GM12878 (cell line): ENCODE measurements around the gene RBMS3. TPM values are rescaled to one million over a fixed set of nuclear protein-coding genes. Genes with fewer than 3 reads are reported as not detected.
A peak's percentile ranks its signal among the peaks of the same experiment; 100 is the strongest.

Experiments used
- ATAC-seq: fragments of 200-7000 bp; cut with Tn5 transposase; 3 replicates; pipeline ENCODE4 v1.9.1; 2020; ENCODE audit warnings: mild to moderate bottlenecking, moderate library complexity
- Bru-seq: library from RNA; stranded (reverse); fragments of 400-500 nt; gene quantifications from one replicate; lab custom pipeline; 2021; lab: Mats Ljungman, UMichigan
- BruChase-seq, 2 experiments: library from RNA; stranded (reverse); fragments of 400-500 nt; gene quantifications; one replicate each; lab custom pipeline; 2021; lab: Mats Ljungman, UMichigan
- BruUV-seq: library from RNA; stranded (reverse); fragments of 400-500 nt; replicated peaks from 2 replicates; lab custom pipeline; 2021; lab: Mats Ljungman, UMichigan
- CTCF ChIA-PET: fragments of 300-600 bp; sonication (Branson Sonifier 250); formaldehyde crosslinking; extraction: SDS; loops from one replicate; lab custom pipeline; 2021; ENCODE audit warnings: inconsistent platforms; lab: Yijun Ruan, JAX
- POLR2A ChIA-PET: fragments of 350-600 bp; formaldehyde crosslinking; extraction: SDS; loops from one replicate; lab custom pipeline; 2021; ENCODE audit warnings: inconsistent platforms; lab: Charles Lee
- RAD21 ChIA-PET: fragments of 300-600 bp; sonication (Branson Sonifier 250); formaldehyde crosslinking; loops from one replicate; lab custom pipeline; 2023; ENCODE audit warnings: antibody characterized with exemption; ENCODE audit not compliant: unreplicated experiment; lab: Charles Lee
- SMC1A ChIA-PET: fragments of 300-600 bp; sonication (Branson Sonifier 250); formaldehyde crosslinking; loops from one replicate; lab custom pipeline; 2023; ENCODE audit not compliant: unreplicated experiment, uncharacterized antibody; lab: Charles Lee
- DNase-seq: peaks from one replicate; pipeline ENCODE4 v3.0.0-alpha.2; 2011; ENCODE audit warnings: low read depth, low spot score
- FAIRE-seq: peaks from 3 replicates; lab custom pipeline; 2011; peaks lifted over from hg19 to GRCh38; lab: Jason Lieb, UNC
- H2AFZ ChIP-seq: 2 replicates; pipeline ENCODE4 v1.6.0; 2011; ENCODE audit warnings: low read depth, low read length, control low read depth; ENCODE audit not compliant: control insufficient read depth
- H3K27ac ChIP-seq: 2 replicates; pipeline ENCODE4 v1.5.1; 2011; ENCODE audit warnings: control low read depth; ENCODE audit not compliant: control insufficient read depth, insufficient read depth
- H3K27me3 ChIP-seq, 2 experiments: replicated peaks in 1 of 2; 2 replicates each; pipeline versions ENCODE4 v1.6.0 to v1.6.1; 2011; ENCODE audit warnings: low read length in 1 of 2; ENCODE audit not compliant: control insufficient read depth in 2 of 2, insufficient read depth in 2 of 2
- H3K36me3 ChIP-seq, 2 experiments: 2 replicates each; pipeline ENCODE4 v1.5.1; 2011; ENCODE audit warnings: low read length in 1 of 2; ENCODE audit not compliant: control insufficient read depth in 2 of 2, insufficient read depth in 2 of 2
- H3K4me1 ChIP-seq: 2 replicates; pipeline ENCODE4 v1.6.1; 2011; ENCODE audit warnings: mild to moderate bottlenecking, low read length, moderate library complexity, mixed read lengths; ENCODE audit not compliant: control insufficient read depth, insufficient read depth
- H3K4me2 ChIP-seq: 2 replicates; pipeline ENCODE4 v1.6.0; 2011; ENCODE audit warnings: control low read depth; ENCODE audit not compliant: control insufficient read depth, insufficient read depth
- H3K4me3 ChIP-seq: fragments of 200-600 bp; sonication (generic); 2 replicates; pipeline ENCODE4 v1.5.1; 2016
- H3K79me2 ChIP-seq: 2 replicates; pipeline ENCODE4 v1.6.0; 2011; ENCODE audit warnings: low read length; ENCODE audit not compliant: control insufficient read depth, insufficient read depth
- H3K9ac ChIP-seq: 2 replicates; pipeline ENCODE4 v1.8.0; 2011; ENCODE audit warnings: low read length, control low read depth, mixed read lengths; ENCODE audit not compliant: control insufficient read depth, insufficient read depth
- H3K9me3 ChIP-seq: replicated peaks from 3 replicates; pipeline ENCODE4 v1.5.1; 2011; ENCODE audit warnings: mild to moderate bottlenecking, low read length; ENCODE audit not compliant: control insufficient read depth, insufficient read depth
- H4K20me1 ChIP-seq: 2 replicates; pipeline ENCODE4 v1.6.0; 2011; ENCODE audit not compliant: control insufficient read depth, insufficient read depth
- ATF7 ChIP-seq: fragments of 450-650 bp; IDR thresholded peaks from 2 replicates; pipeline ENCODE4 v1.6.1; 2016; ENCODE audit warnings: low read depth, mild to moderate bottlenecking
- CTCF ChIP-seq, 3 experiments: IDR thresholded peaks in 2 of 3; conservative IDR thresholded peaks in 1 of 3; 2 replicates each; pipeline ENCODE4 v1.5.1; 2011; ENCODE audit warnings: low read depth in 3 of 3, low read length in 3 of 3, mild to moderate bottlenecking in 3 of 3, control low read depth in 2 of 3, moderate library complexity in 2 of 3, inconsistent platforms in 1 of 3, mixed read lengths in 1 of 3; ENCODE audit not compliant: control insufficient read depth in 2 of 3, insufficient read depth in 1 of 3; ENCODE audit errors: extremely low read depth in 1 of 3
- GABPA ChIP-seq: IDR thresholded peaks from 2 replicates; pipeline ENCODE4 v1.6.1; 2014; ENCODE audit warnings: antibody characterized with exemption, low read depth, mild to moderate bottlenecking, inconsistent platforms
- IKZF2 ChIP-seq, 2 experiments: fragments of 450-650 bp; IDR thresholded peaks; 2 replicates each; pipeline ENCODE4 v1.6.1; 2017; ENCODE audit warnings: mild to moderate bottlenecking in 2 of 2, moderate library complexity in 2 of 2
- MEF2B ChIP-seq: fragments of 450-650 bp; IDR thresholded peaks from 2 replicates; pipeline ENCODE4 v1.6.1; 2018; ENCODE audit warnings: mild to moderate bottlenecking, moderate library complexity; ENCODE audit not compliant: partially characterized antibody, poor library complexity, severe bottlenecking
- MYC ChIP-seq: IDR thresholded peaks from 2 replicates; pipeline ENCODE4 v1.6.1; 2011; ENCODE audit warnings: mild to moderate bottlenecking, low read length, moderate library complexity, inconsistent platforms; ENCODE audit not compliant: insufficient read depth, insufficient replicate concordance, insufficient read length, severe bottlenecking
- RUNX3 ChIP-seq: IDR thresholded peaks from 2 replicates; pipeline ENCODE4 v1.6.1; 2012; ENCODE audit warnings: low read length, inconsistent platforms
- SMAD1 ChIP-seq: fragments of 450-650 bp; IDR thresholded peaks from 2 replicates; pipeline ENCODE4 v1.6.1; 2018; ENCODE audit warnings: mild to moderate bottlenecking, low read depth; ENCODE audit not compliant: partially characterized antibody
- SMARCA5 ChIP-seq: fragments of 450-650 bp; IDR thresholded peaks from 2 replicates; pipeline ENCODE4 v1.6.1; 2017; ENCODE audit warnings: mild to moderate bottlenecking
- ZNF592 ChIP-seq: fragments of 450-650 bp; IDR thresholded peaks from 2 replicates; pipeline ENCODE4 v1.6.1; 2017; ENCODE audit warnings: mild to moderate bottlenecking, moderate library complexity
- WGBS: methylation state at CpG from one replicate; pipeline ENCODE4 v1.1.6; 2016; ENCODE audit warnings: low lambda C conversion rate; ENCODE audit not compliant: insufficient replicate concordance, insufficient coverage; ENCODE audit errors: missing lambda C conversion rate; 5-methylcytosine and 5-hydroxymethylcytosine counted together
- in situ Hi-C: fragments of 300-500 bp; cut with MboI; formaldehyde crosslinking; loops from 9 replicates; pipeline ENCODE4 v1.14.3; 2018; ENCODE audit warnings: mixed read lengths
- intact Hi-C: fragments of 100-400 bp; cut with micrococcal nuclease; formaldehyde crosslinking; loops from one replicate; pipeline ENCODE4 v1.14.2; 2022; ENCODE audit not compliant: unreplicated experiment
- long read RNA-seq, 2 experiments: library from polyadenylated mRNA; unstranded; transcript quantifications; one replicate each; pipeline ENCODE4 v2.0.0, GENCODE V29; 2019 to 2020
- polyA minus RNA-seq, 3 experiments: library from RNA; depleted of rRNA, polyadenylated mRNA; stranded (reverse); fragments of >200 nt; gene quantifications; 2 replicates each; pipeline ENCODE4 v1.2.3, GENCODE V29; 2011
- polyA plus RNA-seq, 11 experiments: library from polyadenylated mRNA; depleted of rRNA in 4 of 11; unstranded in 6 of 11; stranded (reverse) in 5 of 11; fragments of >200 nt; fragmentation: Nextera tagmentation in 4 of 11; fragmentation: Illumina TruSeq in 1 of 11; extraction: Ambion mirVana in 4 of 11; extraction: Trizol in 1 of 11; gene quantifications; 1 replicate in 1 of 11; 2 replicates in 10 of 11; pipeline versions ENCODE4 v1.2.1 to v1.2.3, GENCODE V29; 2011 to 2016; ENCODE audit warnings: inconsistent platforms in 2 of 11, missing spikeins in 2 of 11, low read depth in 1 of 11
- total RNA-seq, 4 experiments: library from RNA; depleted of rRNA in 3 of 4; stranded (reverse); fragments of >200 nt in 3 of 4; fragmentation: Illumina TruSeq in 1 of 4; extraction: Trizol in 1 of 4; gene quantifications; 2 replicates each; pipeline versions ENCODE4 v1.2.1 to v1.2.3, GENCODE V29; 2013 to 2021

Gene RBMS3
- 56.8 and 65.8 TPM in 2 replicates for total RNA-seq (2013; cell fraction: nucleolus; rRNA removed)
- total RNA-seq (2014; rRNA removed) (3.8 and 4.8 TPM in 2 replicates), total RNA-seq (2014; rRNA removed; fragmentation: Illumina TruSeq; extraction: Trizol) (3.1 and 4.2 TPM in 2 replicates), total RNA-seq (2021) (3.4 and 4.4 TPM in 2 replicates), polyA plus RNA-seq (2011; rRNA removed) (4.0 and 4.7 TPM in 2 replicates), polyA plus RNA-seq (2014; fragmentation: Illumina TruSeq; extraction: Trizol) (1.3 and 1.7 TPM in 2 replicates), polyA plus RNA-seq (2014; fragmentation: Nextera tagmentation; extraction: Ambion mirVana) (1 to 10 TPM; 1.3 to 4.3 TPM), polyA plus RNA-seq (2014; rRNA removed) (0.79 and 1.3 TPM in 2 replicates), polyA plus RNA-seq (2016; fragmentation: Nextera tagmentation; extraction: Ambion mirVana) (1 to 10 TPM; 1.3 to 3.0 TPM), polyA minus RNA-seq (2011; rRNA and poly(A)+ RNA removed) (31.4 and 38.2 TPM in 2 replicates), Bru-seq, nascent RNA (percentile 55 among the genes with signal in this experiment), BruChase-seq, experiment 1, labeled RNA remaining after a 6-hour chase (percentile 47 among the genes with signal in this experiment), BruChase-seq, experiment 2, labeled RNA remaining after a 2-hour chase (percentile 49 among the genes with signal in this experiment)
- 0.67 TPM for polyA plus RNA-seq (2011; ENCODE audit: low read depth)
- polyA plus RNA-seq (2011; cell fraction: cytosol; rRNA removed), result 3.5 and 4.0 TPM in 2 replicates
- 9.4 and 12.8 TPM in 2 replicates for polyA plus RNA-seq (2011; cell fraction: nucleus; rRNA removed)
- 1.8 and 2.0 TPM in 2 replicates for polyA plus RNA-seq (2012)
- polyA minus RNA-seq (2011; cell fraction: cytosol; rRNA and poly(A)+ RNA removed), result 6.5 and 7.1 TPM in 2 replicates
- 30.6 and 45.5 TPM in 2 replicates for polyA minus RNA-seq (2011; cell fraction: nucleus; rRNA and poly(A)+ RNA removed)
- long read RNA-seq, experiment 1, partial matches to known transcripts, result 0 of 4 reads
- long read RNA-seq, experiment 1, other reads (novel, unspliced or antisense), result 3 of 4 reads
- long read RNA-seq, experiment 2, full-length matches to known transcripts, result 5 of 18 reads
- long read RNA-seq, experiment 2, partial matches to known transcripts, result 0 of 18 reads
- long read RNA-seq, experiment 2, other reads (novel, unspliced or antisense), result 13 of 18 reads

GRCh38 chr3:29280404-29281093 is at the start of gene RBMS3:
Gene RBMS3, plus strand, starts transcription at chr3:29281071.
- peak within 1 kb of the TSS; percentile 59 for H3K27ac ChIP-seq
- no peaks in the 10 kb centered on the region for H3K36me3 ChIP-seq
- H3K4me2 ChIP-seq, result peak within 1 kb of the TSS; percentile 83
- ATAC-seq, result peak; percentile 18
- peaks cover 4% of the 10 kb centered on the region for H3K4me1 ChIP-seq
- H3K9me3 ChIP-seq, result no peaks in the 10 kb centered on the region
- 0% methylated on average over 14 of the region's 16 CpGs for WGBS
- peak within 1 kb of the TSS; percentile 69 for H2AFZ ChIP-seq
- in situ Hi-C loops, result no loop called here
- FAIRE-seq, result no peak
- intact Hi-C loops, result loop anchor here (2.0 to 10.0 kb wide), 4 partner anchors 147 to 407 kb away; no protein-coding TSS in a partner anchor
- BruUV-seq, result no TSS peak
- peak within 1 kb of the TSS; percentile 65 for H3K9ac ChIP-seq
- no peaks in the 10 kb centered on the region for H3K27me3 ChIP-seq
- ChIA-PET RAD21 (interaction anchor here (0.6 to 3.0 kb wide), 17 partner anchors 9 to 613 kb away, joined by 3 to 17 read pairs (median 4); no protein-coding TSS in a partner anchor), CTCF (interaction anchor here (0.5 to 1.9 kb wide), 13 partner anchors 8 to 732 kb away, joined by 3 to 6 read pairs (median 4); no protein-coding TSS in a partner anchor), POLR2A (interaction anchor here (0.6 to 1.4 kb wide), 6 partner anchors 10 to 604 kb away, joined by 3 to 10 read pairs (median 6); no protein-coding TSS in a partner anchor), SMC1A (interaction anchor here (0.6 to 3.7 kb wide), 22 partner anchors 8 to 1260 kb away, joined by 3 to 23 read pairs (median 4); no protein-coding TSS in a partner anchor)
- H3K4me3 ChIP-seq, result peak within 1 kb of the TSS; percentile 79
- peaks cover 13% of the 10 kb centered on the region for H3K79me2 ChIP-seq
- DNase-seq, result peak; percentile 45
- H4K20me1 ChIP-seq, result no peaks in the 10 kb centered on the region
- no peak for TF ChIP-seq RUNX3
- no peak for TF ChIP-seq ZNF592
- TF ChIP-seq IKZF2 (IDR thresholded peaks at IDR 0.05), result peak; percentile 29 to 53; a peak in 2 of 4 replicates
- no peak for TF ChIP-seq SMARCA5
- TF ChIP-seq MEF2B, result no peak
- TF ChIP-seq SMAD1, result no peak
- TF ChIP-seq ATF7, result 0 out of 2 replicates have a peak, but pooled peaks have one; percentile 24
- peak; percentile 28 to 39 (median 35); a peak in 4 of 6 replicates for TF ChIP-seq CTCF (IDR thresholded peaks at IDR 0.05 in 2 of 3, conservative IDR thresholded peaks at IDR 0.05 in 1 of 3; ENCODE audit: control insufficient read depth in 2 of 3, extremely low read depth in 1 of 3, insufficient read depth in 1 of 3, low read depth in 3 of 3, low read length in 3 of 3)
- no peak for TF ChIP-seq MYC
- TF ChIP-seq GABPA, result no peak
